Esophagus squamous epithelium (tissue), 5 donors: ENCODE data around the gene P2RY12. TPM values are rescaled to one million over a fixed set of nuclear protein-coding genes. Genes with fewer than 3 reads are reported as not detected.

Experiments used
- DNase-seq: peaks from one replicate; lab custom pipeline; 2025; lab: John Stamatoyannopoulos, UW
- H3K27ac ChIP-seq, 4 donors: fragments of 200-600 bp; sonication (generic); one replicate each; pipeline ENCODE4 v1.5.1; 2016 to 2019; ENCODE audit warnings: mild to moderate bottlenecking in 1 of 4
- H3K27me3 ChIP-seq, 4 donors: fragments of 200-600 bp; sonication (generic); 1 replicate in 3 of 4; 2 replicates in 1 of 4; pipeline versions ENCODE4 v1.5.1 to v1.6.0; 2017 to 2021; ENCODE audit warnings: antibody characterized with exemption in 1 of 4
- H3K36me3 ChIP-seq, 3 donors: fragments of 200-600 bp; sonication (generic); one replicate each; pipeline ENCODE4 v1.5.1; 2016 to 2019
- H3K4me1 ChIP-seq, 3 donors: fragments of 200-600 bp; sonication (generic); one replicate each; pipeline ENCODE4 v1.5.1; 2017 to 2019
- H3K4me3 ChIP-seq, 4 donors: fragments of 200-600 bp; sonication (generic); 1 replicate in 3 of 4; 2 replicates in 1 of 4; pipeline ENCODE4 v1.5.1; 2016 to 2019; ENCODE audit warnings: mild to moderate bottlenecking in 2 of 4, moderate library complexity in 1 of 4
- H3K9me3 ChIP-seq, 3 donors: fragments of 200-600 bp; sonication (generic); one replicate each; pipeline ENCODE4 v1.5.1; 2016 to 2019
- POLR2A ChIP-seq, 4 donors: fragments of 450-650 bp; IDR thresholded peaks; one replicate each; pipeline ENCODE4 v1.6.1; 2017; ENCODE audit warnings: antibody characterized with exemption in 4 of 4, mild to moderate bottlenecking in 4 of 4, moderate library complexity in 3 of 4
- WGBS, 2 donors: methylation state at CpG; one replicate each; pipeline ENCODE4 v1.1.5; 2018; 5-methylcytosine and 5-hydroxymethylcytosine counted together
- intact Hi-C: fragments of 100-400 bp; cut with DNase I; formaldehyde crosslinking; loops from one replicate; pipeline ENCODE4 v1.15.0; 2022
- total RNA-seq, 4 donors: library from RNA; depleted of rRNA; stranded (reverse); fragments of >200 nt; gene quantifications; one replicate each; pipeline ENCODE4 v1.1.0, GENCODE V29; 2016
- TF ChIP-seq, protein P1 (sequence below), 6 experiments: fragments of 450-650 bp in 4 of 6; fragments of 200-600 bp in 2 of 6; sonication (generic) in 2 of 6; IDR thresholded peaks; one replicate each; pipeline ENCODE4 v1.5.1; 2016 to 2019; ENCODE audit warnings: antibody characterized with exemption in 6 of 6, mild to moderate bottlenecking in 4 of 6, moderate library complexity in 4 of 6
- donor health status: DM: yes; HTN: yes; CAD: no.

The P2RY12 gene
- total RNA-seq, 4 donors from 2014 or later = 1.9 to 3.1 TPM; not detected in 2

DNA sequence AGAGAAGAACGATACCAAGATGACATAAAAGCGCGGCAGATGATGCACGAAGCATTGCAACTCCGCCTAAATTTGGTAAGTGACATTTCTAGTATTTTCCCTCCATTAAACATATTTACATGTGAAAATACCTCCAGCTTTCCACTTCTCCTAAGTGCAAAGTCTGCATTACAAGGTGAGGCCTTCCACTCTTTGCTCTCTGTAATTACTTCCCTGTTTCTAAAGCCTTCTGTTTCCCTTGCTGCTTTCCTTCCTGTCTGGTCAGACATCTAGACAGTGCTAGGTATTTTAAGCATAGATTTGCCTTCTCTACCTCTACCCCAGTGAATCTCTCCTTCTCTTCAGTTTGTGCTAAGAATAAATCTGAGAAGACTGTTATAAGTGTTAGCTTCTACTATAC, 1.9 kb downstream of the P2RY12 start:
- Histone ChIP-seq H3K27me3 (no peaks in the 10 kb centered on the region), H3K9me3 (no peaks in the 10 kb centered on the region), H3K4me1 (peaks cover 0 to 8% (median 0%) of the 10 kb centered on the region in 3 donors), H3K27ac (no peak overlapping the region), H3K4me3 (no peak overlapping the region), H3K36me3 (no peaks in the 10 kb centered on the region)
- no peak for TF ChIP-seq POLR2A (IDR thresholded peaks at IDR 0.05)
- TF ChIP-seq, protein P1, sequence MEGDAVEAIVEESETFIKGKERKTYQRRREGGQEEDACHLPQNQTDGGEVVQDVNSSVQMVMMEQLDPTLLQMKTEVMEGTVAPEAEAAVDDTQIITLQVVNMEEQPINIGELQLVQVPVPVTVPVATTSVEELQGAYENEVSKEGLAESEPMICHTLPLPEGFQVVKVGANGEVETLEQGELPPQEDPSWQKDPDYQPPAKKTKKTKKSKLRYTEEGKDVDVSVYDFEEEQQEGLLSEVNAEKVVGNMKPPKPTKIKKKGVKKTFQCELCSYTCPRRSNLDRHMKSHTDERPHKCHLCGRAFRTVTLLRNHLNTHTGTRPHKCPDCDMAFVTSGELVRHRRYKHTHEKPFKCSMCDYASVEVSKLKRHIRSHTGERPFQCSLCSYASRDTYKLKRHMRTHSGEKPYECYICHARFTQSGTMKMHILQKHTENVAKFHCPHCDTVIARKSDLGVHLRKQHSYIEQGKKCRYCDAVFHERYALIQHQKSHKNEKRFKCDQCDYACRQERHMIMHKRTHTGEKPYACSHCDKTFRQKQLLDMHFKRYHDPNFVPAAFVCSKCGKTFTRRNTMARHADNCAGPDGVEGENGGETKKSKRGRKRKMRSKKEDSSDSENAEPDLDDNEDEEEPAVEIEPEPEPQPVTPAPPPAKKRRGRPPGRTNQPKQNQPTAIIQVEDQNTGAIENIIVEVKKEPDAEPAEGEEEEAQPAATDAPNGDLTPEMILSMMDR (IDR thresholded peaks at IDR 0.05) = no peak
- WGBS, 2 donors = 84 to 92% methylated on average over 5 of the region's 5 CpGs
- intact Hi-C loops = no loop called here
- DNase-seq = no peak

DNA sequence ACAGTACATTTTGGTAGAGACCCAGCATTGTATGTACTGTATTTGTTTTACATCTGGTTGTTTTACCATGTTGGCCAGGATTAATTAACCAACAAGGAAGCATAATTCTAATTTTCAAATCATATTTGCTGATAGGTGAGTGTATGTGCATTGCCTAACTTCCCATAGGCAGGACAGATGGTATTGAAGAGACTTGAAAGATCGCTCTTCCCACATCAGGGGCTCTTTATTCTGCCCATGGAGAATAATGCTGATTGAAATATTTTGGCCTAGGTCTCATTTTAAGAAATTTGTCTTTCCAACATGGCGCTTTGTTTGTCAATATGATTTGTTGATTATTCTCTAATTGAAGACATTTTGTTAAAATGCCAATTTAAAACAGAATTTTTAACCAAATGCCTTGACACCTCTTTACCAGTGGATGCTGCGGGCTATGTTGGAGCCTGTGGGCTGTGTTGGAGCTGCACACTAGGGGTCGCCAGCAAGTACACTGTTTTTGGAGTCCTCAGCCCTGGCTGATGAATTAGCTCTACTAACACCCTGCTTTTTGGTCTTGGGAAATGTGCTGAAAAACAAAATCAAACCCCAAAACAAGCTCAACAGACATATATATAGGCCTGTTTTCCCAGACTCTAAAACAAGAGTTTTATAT, 5.3 kb downstream of the P2RY12 start:
- Histone ChIP-seq H3K27me3 (no peaks in the 10 kb centered on the region), H3K36me3 (no peaks in the 10 kb centered on the region), H3K9me3 (no peaks in the 10 kb centered on the region), H3K4me1 (peaks cover 0 to 4% (median 0%) of the 10 kb centered on the region in 3 donors), H3K4me3 (no peak overlapping the region), H3K27ac (no peak overlapping the region)
- DNase-seq = no peak
- 71 to 72% methylated on average over 4 of the region's 4 CpGs for WGBS, 2 donors
- TF ChIP-seq POLR2A (IDR thresholded peaks at IDR 0.05) = no peak
- TF ChIP-seq, protein P1 (IDR thresholded peaks at IDR 0.05) = peak in 2 of 6 experiments; percentile 21 to 36
- intact Hi-C loops = no loop called here

DNA sequence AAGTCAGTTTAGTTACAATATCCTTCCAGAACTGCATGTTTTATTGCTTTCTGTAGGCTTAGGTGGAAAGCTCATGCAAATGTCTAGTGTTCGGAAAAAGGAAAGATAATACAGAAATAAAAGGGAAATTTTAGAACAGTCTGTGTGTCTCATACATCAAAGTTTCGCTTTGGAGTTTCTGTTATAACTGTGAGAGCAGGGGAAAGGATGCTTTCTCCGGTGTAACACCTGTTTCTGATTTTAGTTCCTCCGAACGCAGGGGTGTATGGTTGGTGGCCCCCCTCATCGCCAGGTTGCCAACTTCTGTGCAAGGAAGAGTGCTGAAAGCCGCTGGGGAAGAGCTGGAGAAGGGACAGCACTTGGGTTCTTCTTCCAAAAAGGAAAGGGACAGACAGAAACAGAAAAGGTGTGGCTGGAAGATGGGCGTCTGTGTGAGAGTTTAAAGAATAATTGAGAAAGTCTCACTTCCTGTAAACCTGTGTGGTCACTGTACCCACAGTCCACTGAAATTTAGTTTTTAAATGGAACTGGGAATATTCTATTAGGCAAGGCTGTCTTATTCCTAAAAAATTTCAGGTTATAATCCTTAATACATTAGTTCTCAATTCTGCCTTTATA, 6.7 kb downstream of the P2RY12 start:
- no peaks in the 10 kb centered on the region for H3K27me3 ChIP-seq
- 71 to 82% methylated on average over 8 of the region's 8 CpGs for WGBS, 2 donors
- TF ChIP-seq, protein P1 (IDR thresholded peaks at IDR 0.05) = no peak
- TF ChIP-seq POLR2A (IDR thresholded peaks at IDR 0.05) = no peak
- no peaks in the 10 kb centered on the region for H3K9me3 ChIP-seq
- H3K4me3 ChIP-seq = no peak overlapping the region
- intact Hi-C loops = no loop called here
- no peaks in the 10 kb centered on the region for H3K4me1 ChIP-seq
- no peak for DNase-seq
- no peak overlapping the region for H3K27ac ChIP-seq
- no peaks in the 10 kb centered on the region for H3K36me3 ChIP-seq

DNA sequence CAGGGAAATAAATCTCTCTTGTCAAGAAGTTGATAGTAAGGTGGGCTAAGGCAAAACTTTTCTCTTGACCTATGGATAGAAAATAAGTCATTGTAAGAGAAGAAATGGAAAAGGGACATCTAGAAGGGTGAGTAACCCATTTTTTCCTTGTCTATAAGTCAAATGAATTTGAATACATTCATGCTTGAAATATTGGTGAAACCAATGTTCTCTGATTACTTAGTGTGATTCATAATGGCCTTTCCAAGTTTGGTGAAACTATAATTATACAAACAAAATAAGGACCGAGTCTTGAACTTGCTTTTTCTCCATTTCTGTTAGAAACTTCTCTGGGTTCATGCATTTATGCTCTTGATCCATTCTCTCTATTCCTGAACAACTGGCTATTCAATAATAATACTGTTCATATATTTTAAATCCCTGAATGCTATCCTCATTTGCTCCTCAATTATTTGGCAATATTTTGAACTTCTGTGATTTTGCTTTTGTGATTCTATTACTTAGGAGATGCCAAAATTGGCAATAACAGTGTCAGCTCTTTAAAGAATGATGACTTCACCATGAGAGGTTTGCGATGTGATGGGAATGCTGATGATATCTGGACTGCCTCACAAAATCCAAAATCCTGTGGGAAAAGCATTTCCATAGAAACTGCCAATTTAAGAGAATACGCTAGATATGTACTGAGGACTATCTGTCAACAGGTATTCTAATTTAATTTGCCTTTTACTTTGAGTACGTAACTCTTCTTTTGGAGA, 12.3 kb downstream of the P2RY12 start:
- H3K9me3 ChIP-seq = no peaks in the 10 kb centered on the region
- WGBS, 2 donors = 80 to 98% methylated on average over 4 of the region's 4 CpGs
- no peaks in the 10 kb centered on the region for H3K27me3 ChIP-seq
- no peak for TF ChIP-seq POLR2A (IDR thresholded peaks at IDR 0.05)
- TF ChIP-seq, protein P1 (IDR thresholded peaks at IDR 0.05) = no peak
- DNase-seq = no peak
- no peak overlapping the region for H3K27ac ChIP-seq
- no peaks in the 10 kb centered on the region for H3K4me1 ChIP-seq
- no peak overlapping the region for H3K4me3 ChIP-seq
- intact Hi-C loops = no loop called here
- no peaks in the 10 kb centered on the region for H3K36me3 ChIP-seq

DNA sequence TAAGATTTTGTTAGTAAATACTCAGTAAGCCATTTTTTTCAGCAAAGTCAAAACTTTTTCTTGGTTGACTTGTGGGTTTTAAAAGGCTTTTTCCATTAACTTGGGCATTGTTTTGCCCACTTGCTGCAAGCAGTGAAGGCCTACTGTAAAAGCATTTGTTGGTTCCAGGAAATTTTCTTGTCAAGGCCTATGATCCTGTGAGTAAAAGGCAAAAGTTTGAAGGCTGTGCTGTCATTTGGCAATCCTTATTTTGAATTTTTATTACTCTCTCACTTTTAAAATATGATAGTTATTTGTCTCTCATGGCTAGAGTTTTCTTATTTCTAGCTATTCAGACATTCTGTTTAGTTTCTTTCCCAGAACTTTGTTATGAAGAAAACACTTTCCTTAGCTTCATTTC, 13.0 kb downstream of the P2RY12 start:
- no peaks in the 10 kb centered on the region for H3K36me3 ChIP-seq
- intact Hi-C loops = no loop called here

More for the DNA sequence above, 13.0 kb downstream of the P2RY12 start:
- H3K9me3 ChIP-seq = no peaks in the 10 kb centered on the region
- no peak overlapping the region for H3K27ac ChIP-seq
- H3K4me1 ChIP-seq = no peaks in the 10 kb centered on the region
- TF ChIP-seq, protein P1 (IDR thresholded peaks at IDR 0.05) = no peak
- no peak for TF ChIP-seq POLR2A (IDR thresholded peaks at IDR 0.05)
- H3K4me3 ChIP-seq = no peak overlapping the region
- H3K27me3 ChIP-seq = no peaks in the 10 kb centered on the region
- DNase-seq = no peak
